Testis (tissue), 3 donors: ENCODE data around the gene FAM3C. TPM values are rescaled to one million over a fixed set of nuclear protein-coding genes. Genes with fewer than 3 reads are reported as not detected.
"Not testable (repeated sequence)": the region's sequence is repeated elsewhere in the genome, so short reads cannot be mapped to it uniquely, and the experiment has no call there.

Experiments used
- DNase-seq: peaks from one replicate; pipeline ENCODE4 v3.0.0-alpha.2; 2019
- H3K27ac ChIP-seq, 2 donors: fragments of 200-600 bp; sonication (generic); one replicate each; pipeline ENCODE4 v1.5.1; 2019
- H3K27me3 ChIP-seq: fragments of 200-600 bp; sonication (generic); one replicate; pipeline ENCODE4 v1.5.1; 2019
- H3K36me3 ChIP-seq: fragments of 200-600 bp; sonication (generic); one replicate; pipeline ENCODE4 v1.5.1; 2017; ENCODE audit warnings: low read depth; ENCODE audit errors: missing control alignments
- H3K4me1 ChIP-seq: fragments of 200-600 bp; sonication (generic); one replicate; pipeline ENCODE4 v1.5.1; 2019
- H3K4me3 ChIP-seq, 2 donors: fragments of 200-600 bp; sonication (generic); one replicate each; pipeline ENCODE4 v1.5.1; 2017 to 2019
- H3K9me3 ChIP-seq: fragments of 200-600 bp; sonication (generic); one replicate; pipeline ENCODE4 v1.5.1; 2017
- CTCF ChIP-seq, 3 experiments: fragments of 450-650 bp in 2 of 3; fragments of 200-600 bp in 1 of 3; sonication (generic) in 1 of 3; IDR thresholded peaks; one replicate each; pipeline ENCODE4 v1.5.1; 2016 to 2019; ENCODE audit warnings: antibody characterized with exemption in 3 of 3, mild to moderate bottlenecking in 2 of 3, moderate library complexity in 1 of 3
- POLR2A ChIP-seq: fragments of 450-650 bp; IDR thresholded peaks from one replicate; pipeline ENCODE4 v1.6.1; 2017; ENCODE audit warnings: antibody characterized with exemption, mild to moderate bottlenecking, moderate library complexity
- WGBS, 2 donors: methylation state at CpG; one replicate each; pipeline ENCODE4 v1.1.5; 2018; 5-methylcytosine and 5-hydroxymethylcytosine counted together
- intact Hi-C: fragments of 100-400 bp; cut with DNase I; formaldehyde crosslinking; loops from one replicate; pipeline ENCODE4 v1.15.1; 2023; ENCODE audit warnings: low total_unique reads
- polyA plus RNA-seq: library from polyadenylated mRNA; stranded (reverse); fragments of 350-450 nt; fragmentation: Illumina TruSeq; extraction: RNeasy Lipid Tissue Mini Kit (QIAGEN cat#74804); gene quantifications from one replicate; pipeline ENCODE4 v1.2.3, GENCODE V29; 2014; ENCODE audit warnings: low read depth, low replicate concordance; ENCODE audit not compliant: insufficient read depth
- total RNA-seq, 2 donors: library from RNA; depleted of rRNA; stranded (reverse); fragments of >200 nt; gene quantifications; one replicate each; pipeline ENCODE4 v1.2.3, GENCODE V29; 2016

FAM3C gene
- total and polyA plus RNA-seq, 3 donors from 2014 or later = 31.8 to 50.7 (median 35.9) TPM

DNA sequence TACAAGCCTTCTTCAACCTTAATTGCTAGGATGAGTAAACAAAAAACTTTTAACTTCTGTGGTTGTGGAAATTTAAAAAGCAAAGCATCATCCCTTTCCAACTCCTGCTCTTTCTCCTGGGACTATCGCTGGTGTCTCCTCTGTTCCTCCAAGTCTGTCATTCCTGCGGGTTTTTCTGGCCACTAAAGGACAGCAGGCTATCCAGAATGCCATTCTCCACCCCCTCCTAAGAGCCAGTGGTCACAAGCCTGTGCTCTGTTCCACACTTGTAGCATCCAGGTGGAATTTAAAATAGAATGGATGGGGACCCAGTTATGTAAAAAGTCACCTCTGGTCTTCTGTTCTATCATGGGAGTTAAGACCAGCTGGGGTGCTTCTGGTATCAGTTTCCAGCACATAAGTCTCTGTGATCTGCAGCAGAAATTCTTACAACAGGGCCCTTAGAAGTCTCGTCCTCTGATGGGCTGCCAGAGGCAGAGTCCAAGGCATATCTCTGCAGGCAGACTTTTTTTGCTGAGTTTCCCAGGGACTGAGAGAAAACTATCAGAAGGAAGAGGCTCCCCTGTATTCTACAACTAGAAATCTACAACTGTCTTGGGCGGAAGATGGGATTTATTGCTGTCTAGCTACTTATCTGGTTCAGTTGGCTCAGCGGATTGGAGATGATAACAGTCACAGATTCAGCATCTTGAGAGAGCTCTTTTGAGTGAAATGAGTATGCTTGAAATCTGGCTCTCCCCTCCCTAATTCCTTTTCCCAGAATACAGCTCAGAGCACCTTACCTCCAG, 72.4 kb downstream of the FAM3C start:
- TF ChIP-seq POLR2A = no peak
- no peak for TF ChIP-seq CTCF (IDR thresholded peaks at IDR 0.05)
- intact Hi-C loops = no loop called here
- Histone ChIP-seq H3K27ac (no peak overlapping the region), H3K9me3 (no peaks in the 10 kb centered on the region), H3K36me3 (no peaks in the 10 kb centered on the region), H3K4me3 (no peak overlapping the region), H3K27me3 (no peaks in the 10 kb centered on the region), H3K4me1 (no peaks in the 10 kb centered on the region)
- DNase-seq = no peak
- 56 to 58% methylated on average over 5 of the region's 5 CpGs for WGBS, 2 donors

DNA sequence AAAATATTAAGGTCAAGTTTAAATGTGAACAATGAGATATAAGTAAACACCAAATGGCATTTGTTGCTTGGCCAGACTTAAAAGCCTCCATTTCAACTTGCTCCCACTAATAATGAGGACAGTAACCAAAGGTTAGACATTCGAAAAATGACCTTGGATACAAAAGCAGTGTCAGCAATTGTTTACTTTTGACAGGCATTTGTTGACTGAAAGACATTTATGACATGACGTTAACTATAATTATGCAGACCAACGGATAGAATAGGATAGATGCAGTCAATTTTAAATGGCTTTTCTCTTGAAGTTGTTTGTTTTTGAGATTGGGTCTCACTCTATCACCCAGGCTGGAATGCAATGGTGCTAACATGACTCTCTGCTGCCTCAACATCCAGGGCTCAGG, 73.6 kb downstream of the FAM3C start:
- intact Hi-C loops = no loop called here
- no peaks in the 10 kb centered on the region for H3K4me1 ChIP-seq
- H3K27ac ChIP-seq = no peak overlapping the region
- H3K27me3 ChIP-seq = no peaks in the 10 kb centered on the region
- H3K4me3 ChIP-seq = no peak overlapping the region
- H3K36me3 ChIP-seq = no peaks in the 10 kb centered on the region
- H3K9me3 ChIP-seq = no peaks in the 10 kb centered on the region
- 65 to 69% methylated on average over 3 of the region's 3 CpGs for WGBS, 2 donors
- no peak for DNase-seq
- TF ChIP-seq POLR2A (no peak), CTCF (IDR thresholded peaks at IDR 0.05) (no peak)

DNA sequence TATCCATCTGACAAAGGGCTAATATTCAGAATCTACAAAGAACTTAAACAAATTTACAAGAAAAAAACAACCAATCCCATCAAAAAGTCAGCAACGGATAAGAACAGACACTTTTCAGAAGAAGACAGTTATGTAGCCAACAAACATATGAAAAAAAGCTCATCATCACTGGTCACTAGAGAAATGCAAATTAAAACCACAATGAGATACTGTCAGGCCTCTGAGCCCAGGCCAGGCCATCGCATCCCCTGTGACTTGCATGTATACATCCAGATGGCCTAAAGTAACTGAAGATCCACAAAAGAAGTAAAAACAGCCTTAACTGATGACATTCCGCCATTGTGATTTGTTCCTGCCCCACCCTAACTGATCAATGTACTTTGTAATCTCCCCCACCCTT, 80.9 kb downstream of the FAM3C start:
- 88 to 93% methylated on average over 3 of the region's 3 CpGs for WGBS, 2 donors
- intact Hi-C loops, H3K27ac ChIP-seq, H3K9me3 ChIP-seq, H3K4me3 ChIP-seq, H3K4me1 ChIP-seq, H3K27me3 ChIP-seq, H3K36me3 ChIP-seq, DNase-seq: not testable (repeated sequence)

GRCh38 chr7:121313793-121314676, 82.1 kb downstream of the FAM3C start:
- Histone ChIP-seq H3K4me1 (no peaks in the 10 kb centered on the region), H3K36me3 (no peaks in the 10 kb centered on the region), H3K27ac (no peak overlapping the region), H3K4me3 (no peak overlapping the region), H3K9me3 (no peaks in the 10 kb centered on the region), H3K27me3 (no peaks in the 10 kb centered on the region)
- TF ChIP-seq POLR2A (no peak), CTCF (IDR thresholded peaks at IDR 0.05) (no peak)
- intact Hi-C loops = no loop called here
- WGBS, 2 donors = 63 to 64% methylated on average over 7 to 9 of the region's 9 CpGs
- DNase-seq = no peak

- WGBS, 2 donors = 64 to 85% methylated on average over 3 of the region's 3 CpGs
- H3K9me3 ChIP-seq = no peaks in the 10 kb centered on the region
- no peak overlapping the region for H3K4me3 ChIP-seq
- TF ChIP-seq POLR2A (no peak), CTCF (IDR thresholded peaks at IDR 0.05) (no peak)
- intact Hi-C loops = no loop called here
- H3K27me3 ChIP-seq = no peaks in the 10 kb centered on the region
- DNase-seq = no peak
- H3K27ac ChIP-seq = no peak overlapping the region
- no peaks in the 10 kb centered on the region for H3K36me3 ChIP-seq
- no peaks in the 10 kb centered on the region for H3K4me1 ChIP-seq
These were observed 82.8 kb downstream of the FAM3C start for GRCh38 chr7:121313220-121313792.
